Measurements from ENCODE around the gene FLOT1. TPM values are rescaled to one million over a fixed set of nuclear protein-coding genes. Genes with fewer than 3 reads are reported as not detected.
A peak's percentile ranks its signal among the peaks of the same experiment; 100 is the strongest.

Gene FLOT1
- total and polyA plus RNA-seq, 9 of the 15 experiments (the other 6 are each of a cell fraction or from before 2014, with no cell fraction given), result 11.7 to 149 (median 118) TPM

DNA sequence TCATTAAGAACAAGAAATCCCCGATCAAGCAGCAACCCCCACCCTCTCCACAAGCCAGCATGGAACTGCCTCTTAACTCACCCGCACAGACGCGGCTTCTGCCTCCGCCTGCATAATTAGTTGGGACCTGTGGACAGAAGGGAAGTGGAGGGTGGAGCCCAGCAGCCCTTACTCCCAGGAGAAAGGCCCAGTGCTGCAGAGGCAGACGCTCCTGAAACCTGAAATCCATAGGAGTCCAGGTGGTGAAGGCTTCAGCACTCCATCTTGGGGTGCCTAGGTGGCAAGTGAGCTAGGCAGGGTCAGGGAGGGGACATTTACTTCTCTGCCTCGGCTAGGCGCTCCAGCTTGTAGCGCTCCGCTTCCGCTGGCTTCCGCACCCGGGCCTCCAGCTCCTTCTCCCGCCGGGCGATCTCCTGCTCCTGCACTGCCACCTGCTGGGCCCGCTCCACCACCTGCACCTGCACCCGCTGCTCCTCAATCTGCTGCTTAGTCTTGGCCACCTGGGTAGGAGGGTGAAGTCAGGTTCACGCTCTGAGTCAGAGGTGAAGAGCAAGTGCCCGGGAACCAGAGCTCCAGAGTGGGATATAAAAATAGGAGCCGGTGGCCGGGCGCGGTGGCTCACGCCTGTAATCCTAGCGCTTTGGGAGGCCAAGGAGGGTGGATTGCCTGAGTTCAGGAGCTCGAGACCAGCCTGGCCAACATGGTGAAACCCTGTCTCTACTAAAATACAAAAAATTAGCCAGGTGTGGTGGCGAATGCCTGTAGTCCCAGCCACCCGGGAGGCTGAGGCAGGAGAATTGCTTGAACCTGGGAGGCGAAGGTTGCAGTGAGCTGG lies 11.7 kb downstream of the FLOT1 start (continued):
- TF ChIP-seq, protein P1, sequence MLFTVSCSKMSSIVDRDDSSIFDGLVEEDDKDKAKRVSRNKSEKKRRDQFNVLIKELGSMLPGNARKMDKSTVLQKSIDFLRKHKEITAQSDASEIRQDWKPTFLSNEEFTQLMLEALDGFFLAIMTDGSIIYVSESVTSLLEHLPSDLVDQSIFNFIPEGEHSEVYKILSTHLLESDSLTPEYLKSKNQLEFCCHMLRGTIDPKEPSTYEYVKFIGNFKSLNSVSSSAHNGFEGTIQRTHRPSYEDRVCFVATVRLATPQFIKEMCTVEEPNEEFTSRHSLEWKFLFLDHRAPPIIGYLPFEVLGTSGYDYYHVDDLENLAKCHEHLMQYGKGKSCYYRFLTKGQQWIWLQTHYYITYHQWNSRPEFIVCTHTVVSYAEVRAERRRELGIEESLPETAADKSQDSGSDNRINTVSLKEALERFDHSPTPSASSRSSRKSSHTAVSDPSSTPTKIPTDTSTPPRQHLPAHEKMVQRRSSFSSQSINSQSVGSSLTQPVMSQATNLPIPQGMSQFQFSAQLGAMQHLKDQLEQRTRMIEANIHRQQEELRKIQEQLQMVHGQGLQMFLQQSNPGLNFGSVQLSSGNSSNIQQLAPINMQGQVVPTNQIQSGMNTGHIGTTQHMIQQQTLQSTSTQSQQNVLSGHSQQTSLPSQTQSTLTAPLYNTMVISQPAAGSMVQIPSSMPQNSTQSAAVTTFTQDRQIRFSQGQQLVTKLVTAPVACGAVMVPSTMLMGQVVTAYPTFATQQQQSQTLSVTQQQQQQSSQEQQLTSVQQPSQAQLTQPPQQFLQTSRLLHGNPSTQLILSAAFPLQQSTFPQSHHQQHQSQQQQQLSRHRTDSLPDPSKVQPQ (CRISPR knock-in tag; IDR thresholded peaks at IDR 0.05; ENCODE audit: borderline replicate concordance), result no peak
- TF ChIP-seq SMC3 (conservative IDR thresholded peaks at IDR 0.05; ENCODE audit: insufficient read depth, low read depth, low read length), result peak; percentile 98
- no peak for TF ChIP-seq GABPB2 (CRISPR knock-in tag; conservative IDR thresholded peaks at IDR 0.05)
- peak; percentile 53; the same call in 1 of the 2 replicates for TF ChIP-seq SP1 (CRISPR knock-in tag; IDR thresholded peaks at IDR 0.05)
- no peak for TF ChIP-seq CBX8 (IDR thresholded peaks at IDR 0.05; ENCODE audit: borderline replicate concordance, extremely low read depth, low read depth, low read length, poor library complexity, severe bottlenecking)
- TF ChIP-seq ZC3H4 (CRISPR knock-in tag; IDR thresholded peaks at IDR 0.05; ENCODE audit: borderline replicate concordance), result no peak
- no peak for TF ChIP-seq ZSCAN29 (IDR thresholded peaks at IDR 0.05)
- TF ChIP-seq CAMTA2 (CRISPR knock-in tag; conservative IDR thresholded peaks at IDR 0.05), result no peak
- TF ChIP-seq, protein P2, sequence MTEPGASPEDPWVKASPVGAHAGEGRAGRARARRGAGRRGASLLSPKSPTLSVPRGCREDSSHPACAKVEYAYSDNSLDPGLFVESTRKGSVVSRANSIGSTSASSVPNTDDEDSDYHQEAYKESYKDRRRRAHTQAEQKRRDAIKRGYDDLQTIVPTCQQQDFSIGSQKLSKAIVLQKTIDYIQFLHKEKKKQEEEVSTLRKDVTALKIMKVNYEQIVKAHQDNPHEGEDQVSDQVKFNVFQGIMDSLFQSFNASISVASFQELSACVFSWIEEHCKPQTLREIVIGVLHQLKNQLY (CRISPR knock-in tag; conservative IDR thresholded peaks at IDR 0.05), result no peak
- TF ChIP-seq, protein P3, sequence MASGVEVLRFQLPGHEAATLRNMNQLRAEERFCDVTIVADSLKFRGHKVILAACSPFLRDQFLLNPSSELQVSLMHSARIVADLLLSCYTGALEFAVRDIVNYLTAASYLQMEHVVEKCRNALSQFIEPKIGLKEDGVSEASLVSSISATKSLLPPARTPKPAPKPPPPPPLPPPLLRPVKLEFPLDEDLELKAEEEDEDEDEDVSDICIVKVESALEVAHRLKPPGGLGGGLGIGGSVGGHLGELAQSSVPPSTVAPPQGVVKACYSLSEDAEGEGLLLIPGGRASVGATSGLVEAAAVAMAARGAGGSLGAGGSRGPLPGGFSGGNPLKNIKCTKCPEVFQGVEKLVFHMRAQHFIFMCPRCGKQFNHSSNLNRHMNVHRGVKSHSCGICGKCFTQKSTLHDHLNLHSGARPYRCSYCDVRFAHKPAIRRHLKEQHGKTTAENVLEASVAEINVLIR (CRISPR knock-in tag; IDR thresholded peaks at IDR 0.05), result no peak
- TF ChIP-seq LEF1 (IDR thresholded peaks at IDR 0.05), result no peak
- no peak for TF ChIP-seq OTX1 (CRISPR knock-in tag; IDR thresholded peaks at IDR 0.05)
- no peak for TF ChIP-seq PRMT5 (CRISPR knock-in tag; IDR thresholded peaks at IDR 0.05)
- no peak for TF ChIP-seq GTF2F1 (IDR thresholded peaks at IDR 0.05; ENCODE audit: low read depth, low read length)
- TF ChIP-seq, protein P4, sequence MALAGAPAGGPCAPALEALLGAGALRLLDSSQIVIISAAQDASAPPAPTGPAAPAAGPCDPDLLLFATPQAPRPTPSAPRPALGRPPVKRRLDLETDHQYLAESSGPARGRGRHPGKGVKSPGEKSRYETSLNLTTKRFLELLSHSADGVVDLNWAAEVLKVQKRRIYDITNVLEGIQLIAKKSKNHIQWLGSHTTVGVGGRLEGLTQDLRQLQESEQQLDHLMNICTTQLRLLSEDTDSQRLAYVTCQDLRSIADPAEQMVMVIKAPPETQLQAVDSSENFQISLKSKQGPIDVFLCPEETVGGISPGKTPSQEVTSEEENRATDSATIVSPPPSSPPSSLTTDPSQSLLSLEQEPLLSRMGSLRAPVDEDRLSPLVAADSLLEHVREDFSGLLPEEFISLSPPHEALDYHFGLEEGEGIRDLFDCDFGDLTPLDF (CRISPR knock-in tag; IDR thresholded peaks at IDR 0.05), result 0 out of 2 replicates have a peak, but pooled peaks have one; percentile 64
- TF ChIP-seq NCOA6 (IDR thresholded peaks at IDR 0.05), result no peak
- TF ChIP-seq, protein P5, sequence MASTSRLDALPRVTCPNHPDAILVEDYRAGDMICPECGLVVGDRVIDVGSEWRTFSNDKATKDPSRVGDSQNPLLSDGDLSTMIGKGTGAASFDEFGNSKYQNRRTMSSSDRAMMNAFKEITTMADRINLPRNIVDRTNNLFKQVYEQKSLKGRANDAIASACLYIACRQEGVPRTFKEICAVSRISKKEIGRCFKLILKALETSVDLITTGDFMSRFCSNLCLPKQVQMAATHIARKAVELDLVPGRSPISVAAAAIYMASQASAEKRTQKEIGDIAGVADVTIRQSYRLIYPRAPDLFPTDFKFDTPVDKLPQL (IDR thresholded peaks at IDR 0.05; ENCODE audit: extremely low read depth, insufficient read length), result no peak
- TF ChIP-seq, protein P6, sequence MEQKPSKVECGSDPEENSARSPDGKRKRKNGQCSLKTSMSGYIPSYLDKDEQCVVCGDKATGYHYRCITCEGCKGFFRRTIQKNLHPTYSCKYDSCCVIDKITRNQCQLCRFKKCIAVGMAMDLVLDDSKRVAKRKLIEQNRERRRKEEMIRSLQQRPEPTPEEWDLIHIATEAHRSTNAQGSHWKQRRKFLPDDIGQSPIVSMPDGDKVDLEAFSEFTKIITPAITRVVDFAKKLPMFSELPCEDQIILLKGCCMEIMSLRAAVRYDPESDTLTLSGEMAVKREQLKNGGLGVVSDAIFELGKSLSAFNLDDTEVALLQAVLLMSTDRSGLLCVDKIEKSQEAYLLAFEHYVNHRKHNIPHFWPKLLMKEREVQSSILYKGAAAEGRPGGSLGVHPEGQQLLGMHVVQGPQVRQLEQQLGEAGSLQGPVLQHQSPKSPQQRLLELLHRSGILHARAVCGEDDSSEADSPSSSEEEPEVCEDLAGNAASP (IDR thresholded peaks at IDR 0.05), result no peak
- TF ChIP-seq STAT5B (CRISPR knock-in tag; IDR thresholded peaks at IDR 0.05), result no peak
- peak; percentile 66; the same call in 1 of the 2 replicates for TF ChIP-seq KAT7 (CRISPR knock-in tag; IDR thresholded peaks at IDR 0.05; ENCODE audit: borderline replicate concordance)
